H9 (cell line): ENCODE data around the gene NPRL2. TPM values are rescaled to one million over a fixed set of nuclear protein-coding genes. Genes with fewer than 3 reads are reported as not detected.

Experiments used
- DNase-seq: peaks from one replicate; pipeline ENCODE4 v3.0.0-alpha.2; 2017
- H2AFZ ChIP-seq: one replicate; pipeline ENCODE4 v1.6.1; 2013; ENCODE audit warnings: mild to moderate bottlenecking, low read length, control low read depth, moderate library complexity
- H2AK5ac ChIP-seq: 2 replicates; pipeline ENCODE4 v1.6.1; 2013; ENCODE audit warnings: low read length, control low read depth, mixed read lengths; ENCODE audit not compliant: insufficient read length
- H2BK120ac ChIP-seq: one replicate; pipeline ENCODE4 v1.6.1; 2013; ENCODE audit warnings: low read depth, mild to moderate bottlenecking, low read length, control low read depth, inconsistent platforms; ENCODE audit not compliant: poor library complexity, severe bottlenecking
- H2BK12ac ChIP-seq: 2 replicates; pipeline ENCODE4 v1.6.1; 2013; ENCODE audit warnings: low read length, control low read depth, mixed read lengths, low read depth; ENCODE audit not compliant: insufficient read length
- H2BK15ac ChIP-seq: 2 replicates; pipeline ENCODE4 v1.6.1; 2013; ENCODE audit warnings: low read depth, low read length, control low read depth
- H2BK20ac ChIP-seq: one replicate; pipeline ENCODE4 v1.6.1; 2013; ENCODE audit warnings: low read depth, mild to moderate bottlenecking, low read length, control low read depth, inconsistent platforms; ENCODE audit not compliant: poor library complexity, severe bottlenecking
- H2BK5ac ChIP-seq: 2 replicates; pipeline ENCODE4 v1.6.1; 2013; ENCODE audit warnings: low read length, control low read depth, mixed read lengths; ENCODE audit not compliant: insufficient read length
- H3K14ac ChIP-seq: 2 replicates; pipeline ENCODE4 v1.6.1; 2013; ENCODE audit warnings: low read length, control low read depth; ENCODE audit not compliant: insufficient read depth
- H3K18ac ChIP-seq: 2 replicates; pipeline ENCODE4 v1.6.1; 2013; ENCODE audit warnings: low read depth, mild to moderate bottlenecking, mixed read lengths, low read length, control low read depth; ENCODE audit not compliant: insufficient read length
- H3K23ac ChIP-seq: 2 replicates; pipeline ENCODE4 v1.6.1; 2013; ENCODE audit warnings: low read length, control low read depth, mixed read lengths, low read depth; ENCODE audit not compliant: insufficient read length
- H3K23me2 ChIP-seq: 2 replicates; pipeline ENCODE4 v1.6.1; 2013; ENCODE audit warnings: low read depth, mild to moderate bottlenecking, mixed read lengths, low read length, control low read depth; ENCODE audit not compliant: insufficient read length, poor library complexity, severe bottlenecking
- H3K27ac ChIP-seq: 2 replicates; pipeline ENCODE4 v1.5.1; 2013; ENCODE audit warnings: low read length, control low read depth, mixed read lengths, low read depth; ENCODE audit not compliant: insufficient read length
- H3K27me3 ChIP-seq: 2 replicates; pipeline ENCODE4 v1.6.1; 2013; ENCODE audit warnings: low read length, control low read depth, inconsistent platforms; ENCODE audit not compliant: insufficient read depth
- H3K4ac ChIP-seq: 2 replicates; pipeline ENCODE4 v1.6.1; 2013; ENCODE audit warnings: low read depth, mild to moderate bottlenecking, control low read depth, inconsistent platforms, low read length, moderate library complexity
- H3K4me1 ChIP-seq: 2 replicates; pipeline ENCODE4 v1.6.1; 2013; ENCODE audit warnings: low read length, control low read depth, inconsistent platforms; ENCODE audit not compliant: insufficient read depth
- H3K4me2 ChIP-seq: 2 replicates; pipeline ENCODE4 v1.6.1; 2013; ENCODE audit warnings: low read length, control low read depth, mixed read lengths; ENCODE audit not compliant: insufficient read length, insufficient read depth
- H3K56ac ChIP-seq: 2 replicates; pipeline ENCODE4 v1.6.1; 2013; ENCODE audit warnings: low read depth, mild to moderate bottlenecking, mixed read lengths, low read length, control low read depth; ENCODE audit not compliant: insufficient read length
- H3K79me1 ChIP-seq: 2 replicates; pipeline ENCODE4 v1.6.1; 2013; ENCODE audit warnings: low read depth, mild to moderate bottlenecking, moderate library complexity, low read length, control low read depth, inconsistent platforms; ENCODE audit not compliant: insufficient read depth, poor library complexity, severe bottlenecking
- H3K79me2 ChIP-seq: 2 replicates; pipeline ENCODE4 v1.6.1; 2013; ENCODE audit warnings: low read length, control low read depth, inconsistent platforms; ENCODE audit not compliant: insufficient read depth
- H3K9ac ChIP-seq: 2 replicates; pipeline ENCODE4 v1.6.1; 2013; ENCODE audit warnings: low read length, control low read depth, mixed read lengths; ENCODE audit not compliant: insufficient read length; ENCODE audit errors: extremely low read depth
- H3K9me3 ChIP-seq: one replicate; pipeline ENCODE4 v1.6.1; 2013; ENCODE audit warnings: low read depth, low read length, inconsistent platforms; ENCODE audit not compliant: control insufficient read depth
- H3T11ph ChIP-seq: one replicate; pipeline ENCODE4 v1.6.1; 2013; ENCODE audit warnings: mild to moderate bottlenecking, low read length, control low read depth, inconsistent platforms
- H4K20me1 ChIP-seq: one replicate; pipeline ENCODE4 v1.6.1; 2013; ENCODE audit not compliant: control insufficient read depth, insufficient read length, insufficient read depth
- H4K5ac ChIP-seq: 2 replicates; pipeline ENCODE4 v1.6.1; 2013; ENCODE audit warnings: low read depth, mild to moderate bottlenecking, mixed read lengths, low read length, control low read depth; ENCODE audit not compliant: insufficient read length
- H4K8ac ChIP-seq: replicated peaks from 2 replicates; pipeline ENCODE4 v1.6.1; 2013; ENCODE audit warnings: low read length, control low read depth, mixed read lengths, low read depth; ENCODE audit not compliant: insufficient read length
- H4K91ac ChIP-seq: 2 replicates; pipeline ENCODE4 v1.6.1; 2013; ENCODE audit warnings: low read depth, mild to moderate bottlenecking, moderate library complexity, mixed read lengths, low read length, control low read depth; ENCODE audit not compliant: insufficient read length
- H3K27ac Mint-ChIP-seq, 3 experiments: 2 replicates in 2 of 3; 3 replicates in 1 of 3; pipeline ENCODE4 v1.8.0; 2020 to 2021; ENCODE audit warnings: mixed read lengths in 3 of 3, mild to moderate bottlenecking in 1 of 3, moderate library complexity in 1 of 3
- H3K27me3 Mint-ChIP-seq: 2 replicates; pipeline ENCODE4 v1.8.0; 2021; ENCODE audit warnings: low read depth, mild to moderate bottlenecking, moderate library complexity, mixed read lengths
- H3K36me3 Mint-ChIP-seq, 3 experiments: 2 replicates in 2 of 3; 3 replicates in 1 of 3; pipeline ENCODE4 v1.8.0; 2020 to 2021; ENCODE audit warnings: low read depth in 3 of 3, mixed read lengths in 3 of 3; ENCODE audit not compliant: insufficient read depth in 1 of 3
- H3K4me1 Mint-ChIP-seq, 2 experiments: 2 replicates each; pipeline ENCODE4 v1.8.0; 2020; ENCODE audit warnings: mixed read lengths in 2 of 2
- H3K4me3 Mint-ChIP-seq, 2 experiments: 2 replicates in 1 of 2; 3 replicates in 1 of 2; pipeline ENCODE4 v1.8.0; 2020 to 2021; ENCODE audit warnings: mild to moderate bottlenecking in 2 of 2, mixed read lengths in 2 of 2, moderate library complexity in 1 of 2
- H3K9me3 Mint-ChIP-seq, 2 experiments: 2 replicates in 1 of 2; 3 replicates in 1 of 2; pipeline ENCODE4 v1.8.0; 2020; ENCODE audit warnings: mild to moderate bottlenecking in 2 of 2, mixed read lengths in 2 of 2, moderate library complexity in 1 of 2
- CTCF ChIP-seq: fragments of 200-600 bp; sonication (generic); conservative IDR thresholded peaks from 3 replicates; pipeline ENCODE4 v1.8.0; 2021; ENCODE audit warnings: antibody characterized with exemption, mild to moderate bottlenecking
- WGBS: extraction: QIAGEN DNeasy Blood & Tissue Kit; methylation state at CpG from one replicate; pipeline ENCODE4 v1.1.7; 2013; ENCODE audit warnings: missing lambda C conversion rate, low lambda C conversion rate, mixed read lengths; ENCODE audit not compliant: insufficient read length; ENCODE audit errors: extremely low coverage; 5-methylcytosine and 5-hydroxymethylcytosine counted together
- total RNA-seq: library from RNA; stranded (reverse); gene quantifications from 2 replicates; pipeline ENCODE4 v1.2.1, GENCODE V29; 2021

The NPRL2 gene
- total RNA-seq, 1 experiment from 2014 or later = 23.4 TPM

- Histone ChIP-seq H2AFZ (no peak overlapping the region), H2BK120ac (no peak overlapping the region), H2BK20ac (no peak overlapping the region), H3K4ac (no peak overlapping the region), H2BK15ac (no peak overlapping the region), H3K79me2 (peaks cover 4% of the 10 kb centered on the region; the same call in 1 of the 2 replicates), H3K23ac (no peak overlapping the region), H3K14ac (0 out of 2 replicates have a peak overlapping the region, but pooled peaks have one; percentile 25), H2BK5ac (no peak overlapping the region), H4K5ac (no peak overlapping the region), H3K4me2 (peak overlapping the region; percentile 94), H4K20me1 (no peaks in the 10 kb centered on the region), H2BK12ac (no peak overlapping the region), H3K9me3 (no peaks in the 10 kb centered on the region), H3T11ph (no peak overlapping the region), H3K27me3 (no peaks in the 10 kb centered on the region), H4K91ac (no peak overlapping the region), H4K8ac (no peak overlapping the region), H2AK5ac (no peak overlapping the region), H3K9ac (peak overlapping the region; percentile 84), H3K18ac (no peak overlapping the region), H3K56ac (no peak overlapping the region), H3K4me1 (peaks cover 6% of the 10 kb centered on the region; the same call in 1 of the 2 replicates), H3K79me1 (peaks cover 6% of the 10 kb centered on the region), H3K23me2 (peaks cover 18% of the 10 kb centered on the region), H3K27ac (no peak overlapping the region)
- H3K9me3 Mint-ChIP-seq = no peaks in the 10 kb centered on the region
- H3K27ac Mint-ChIP-seq = peak overlapping the region in 1 of 3 experiments; percentile 53; a peak in 1 of 7 replicates
- no peak for DNase-seq
- no peak for TF ChIP-seq CTCF
- H3K27me3 Mint-ChIP-seq = no peaks in the 10 kb centered on the region; the same call in 1 of the 2 replicates
- H3K4me3 Mint-ChIP-seq = peak overlapping the region; percentile 88 to 96
- H3K4me1 Mint-ChIP-seq = peaks cover 15 to 31% of the 10 kb centered on the region in 2 experiments
- peaks cover 22 to 54% (median 37%) of the 10 kb centered on the region in 3 experiments; a peak in 6 of 7 replicates for H3K36me3 Mint-ChIP-seq
- no CpG with 5 or more reads among the region's 4 CpGs for WGBS
Measured at GRCh38 chr3:50327129-50327528, 23.4 kb downstream of the NPRL2 start.
